Immature natural killer cell (primary cell): Measurements from ENCODE around the gene TCAP. TPM values are rescaled to one million over a fixed set of nuclear protein-coding genes. Genes with fewer than 3 reads are reported as not detected.

Experiments used
- DNase-seq, 3 donors: peaks; one replicate each; pipeline ENCODE4 v3.0.0; 2022; ENCODE audit warnings: mixed read lengths in 1 of 3
- H3K27ac Mint-ChIP-seq, 6 donors: one replicate each; pipeline ENCODE4 v1.8.0; 2020; ENCODE audit warnings: mixed read lengths in 6 of 6, mild to moderate bottlenecking in 5 of 6, inconsistent platforms in 4 of 6, moderate library complexity in 3 of 6
- H3K27me3 Mint-ChIP-seq, 3 donors: one replicate each; pipeline ENCODE4 v1.8.0; 2020 to 2021; ENCODE audit warnings: low read depth in 3 of 3, mild to moderate bottlenecking in 3 of 3, mixed read lengths in 3 of 3, moderate library complexity in 3 of 3, inconsistent platforms in 1 of 3
- H3K36me3 Mint-ChIP-seq, 3 donors: one replicate each; pipeline ENCODE4 v1.8.0; 2020; ENCODE audit warnings: mixed read lengths in 3 of 3, inconsistent platforms in 2 of 3, mild to moderate bottlenecking in 2 of 3
- H3K4me1 Mint-ChIP-seq, 2 donors: one replicate each; pipeline ENCODE4 v1.8.0; 2020; ENCODE audit warnings: inconsistent platforms in 2 of 2, mild to moderate bottlenecking in 2 of 2, mixed read lengths in 2 of 2, moderate library complexity in 1 of 2
- H3K4me3 Mint-ChIP-seq, 5 donors: one replicate each; pipeline ENCODE4 v1.8.0; 2020; ENCODE audit warnings: mild to moderate bottlenecking in 5 of 5, mixed read lengths in 5 of 5, inconsistent platforms in 3 of 5, moderate library complexity in 3 of 5
- H3K9me3 Mint-ChIP-seq, 6 donors: one replicate each; pipeline ENCODE4 v1.8.0; 2020; ENCODE audit warnings: mild to moderate bottlenecking in 6 of 6, mixed read lengths in 6 of 6, inconsistent platforms in 4 of 6, moderate library complexity in 3 of 6
- polyA plus RNA-seq, 3 donors: library from polyadenylated mRNA; unstranded; fragments of 300-500 nt; fragmentation: Illumina TruSeq; gene quantifications; one replicate each; pipeline ENCODE4 v1.2.3, GENCODE V29; 2021

Gene TCAP
- polyA plus RNA-seq, 3 donors from 2014 or later, result not detected

DNA sequence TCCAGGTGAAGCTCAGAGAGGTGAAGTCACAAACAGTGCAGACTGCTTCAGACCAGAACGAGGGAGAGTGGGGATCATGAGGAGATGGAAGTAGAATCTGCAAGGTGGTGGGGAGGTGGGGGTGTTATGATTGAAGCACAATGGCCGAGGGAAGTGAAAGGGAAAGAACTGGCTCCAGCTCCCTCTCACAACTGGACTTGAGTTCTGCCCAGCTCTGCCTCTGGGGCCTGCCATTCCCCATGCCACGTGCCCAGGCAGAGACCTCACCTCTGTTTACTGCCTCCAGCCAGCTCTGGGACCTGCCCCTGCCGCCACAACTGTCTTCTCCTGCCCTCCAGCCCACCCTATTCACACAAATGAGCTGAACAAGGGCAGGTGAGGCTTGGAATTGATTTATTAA, 5.6 kb downstream of the TCAP start:
- Mint-ChIP-seq H3K4me3 (no peak overlapping the region), H3K27me3 (peaks cover 0 to 10% (median 0%) of the 10 kb centered on the region in 3 donors), H3K27ac (no peak overlapping the region), H3K9me3 (no peaks in the 10 kb centered on the region), H3K4me1 (peaks cover 14 to 23% of the 10 kb centered on the region in 2 donors), H3K36me3 (no peaks in the 10 kb centered on the region)
- DNase-seq, result no peak

DNA sequence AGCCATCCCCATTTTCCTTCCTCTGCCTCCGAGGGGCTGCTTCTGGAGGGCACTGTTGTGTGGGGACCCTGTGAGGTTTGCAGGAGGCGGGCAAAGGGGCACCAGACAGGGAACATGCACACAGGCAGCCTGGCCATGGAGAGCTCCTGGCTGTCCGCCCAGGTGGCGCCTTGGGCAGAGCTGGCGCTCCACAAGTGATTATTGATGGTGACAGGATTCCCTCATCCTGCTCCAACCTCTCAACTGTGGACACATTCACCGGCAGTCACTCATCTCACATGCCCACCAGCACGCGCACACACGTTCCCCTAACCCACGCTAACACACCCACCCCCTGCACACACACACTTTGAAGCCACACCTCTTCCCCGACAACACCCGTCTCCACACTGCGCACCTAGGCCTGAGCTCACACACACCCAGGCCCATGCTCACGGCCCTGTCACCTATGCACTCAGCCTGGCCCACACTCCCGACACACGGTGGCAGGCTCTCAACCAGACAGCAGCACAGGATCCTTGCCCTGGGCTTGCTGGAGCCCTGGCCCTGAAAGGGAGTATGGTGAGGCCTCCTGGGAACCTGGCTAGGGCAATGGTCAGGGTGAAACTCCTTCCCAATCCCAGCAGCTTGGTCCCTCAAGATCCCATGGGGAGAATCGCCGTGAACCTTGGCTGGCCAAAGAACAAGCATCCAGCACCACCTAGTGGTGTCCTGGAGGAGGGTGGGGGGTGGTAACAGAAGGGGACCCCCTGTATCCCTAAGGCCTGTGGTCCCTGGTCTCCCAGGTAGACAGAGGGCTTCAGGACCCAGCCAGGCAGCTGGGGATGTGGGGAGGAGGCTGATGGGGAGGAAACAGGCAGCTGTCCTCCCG, 6.7 kb downstream of the TCAP start:
- Mint-ChIP-seq H3K27me3 (peaks cover 0 to 10% (median 0%) of the 10 kb centered on the region in 3 donors), H3K36me3 (no peaks in the 10 kb centered on the region), H3K27ac (peak overlapping the region in 3 of 6 donors; percentile 37 to 49 (median 39)), H3K4me3 (no peak overlapping the region), H3K4me1 (peaks cover 26 to 34% of the 10 kb centered on the region in 2 donors), H3K9me3 (no peaks in the 10 kb centered on the region)
- DNase-seq, result no peak

DNA sequence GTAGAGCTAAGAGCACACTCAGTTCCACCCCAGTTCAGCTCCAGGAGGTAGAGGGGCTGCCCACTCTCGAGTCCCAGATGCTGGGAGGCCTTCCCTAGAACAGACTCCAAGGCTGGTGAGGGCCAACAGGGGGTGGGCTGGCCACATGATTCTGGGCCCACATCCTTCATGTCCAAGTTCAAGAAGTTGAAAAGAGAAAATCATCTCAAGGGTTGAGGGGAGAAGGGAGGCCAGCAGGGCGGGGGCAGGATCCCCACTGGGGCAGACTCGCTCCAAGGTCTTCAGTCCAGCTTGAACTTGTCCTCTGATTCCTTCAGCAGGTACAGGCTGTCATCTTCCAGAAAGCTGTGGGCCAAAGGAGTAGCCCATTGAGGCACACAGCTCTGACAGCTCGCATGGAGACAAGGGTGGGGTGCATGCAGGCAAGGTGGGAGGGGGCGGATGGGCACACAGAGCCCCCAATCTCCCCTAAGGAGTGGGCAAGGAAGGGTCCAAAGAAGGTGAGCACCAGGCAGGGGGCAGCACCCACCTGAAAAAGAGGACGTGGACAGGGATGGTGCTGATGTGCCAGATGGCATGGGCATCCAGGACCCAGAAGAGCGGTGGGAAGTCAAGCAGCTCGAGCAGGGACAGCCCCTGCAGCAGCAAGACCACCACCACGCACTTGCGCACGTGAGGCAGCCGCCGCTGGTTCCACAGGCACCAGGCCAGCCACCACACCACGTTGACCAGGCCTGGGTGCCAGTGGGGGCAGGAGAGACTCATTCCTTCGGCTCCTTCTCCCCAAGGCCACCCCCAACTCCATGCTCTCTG, 7.6 kb downstream of the TCAP start:
- Mint-ChIP-seq H3K9me3 (no peaks in the 10 kb centered on the region), H3K4me1 (peaks cover 34 to 43% of the 10 kb centered on the region in 2 donors), H3K27me3 (peaks cover 0 to 10% (median 0%) of the 10 kb centered on the region in 3 donors), H3K27ac (peak overlapping the region in 3 of 6 donors; percentile 39 to 59 (median 49)), H3K4me3 (no peak overlapping the region), H3K36me3 (no peaks in the 10 kb centered on the region)
- no peak for DNase-seq

DNA sequence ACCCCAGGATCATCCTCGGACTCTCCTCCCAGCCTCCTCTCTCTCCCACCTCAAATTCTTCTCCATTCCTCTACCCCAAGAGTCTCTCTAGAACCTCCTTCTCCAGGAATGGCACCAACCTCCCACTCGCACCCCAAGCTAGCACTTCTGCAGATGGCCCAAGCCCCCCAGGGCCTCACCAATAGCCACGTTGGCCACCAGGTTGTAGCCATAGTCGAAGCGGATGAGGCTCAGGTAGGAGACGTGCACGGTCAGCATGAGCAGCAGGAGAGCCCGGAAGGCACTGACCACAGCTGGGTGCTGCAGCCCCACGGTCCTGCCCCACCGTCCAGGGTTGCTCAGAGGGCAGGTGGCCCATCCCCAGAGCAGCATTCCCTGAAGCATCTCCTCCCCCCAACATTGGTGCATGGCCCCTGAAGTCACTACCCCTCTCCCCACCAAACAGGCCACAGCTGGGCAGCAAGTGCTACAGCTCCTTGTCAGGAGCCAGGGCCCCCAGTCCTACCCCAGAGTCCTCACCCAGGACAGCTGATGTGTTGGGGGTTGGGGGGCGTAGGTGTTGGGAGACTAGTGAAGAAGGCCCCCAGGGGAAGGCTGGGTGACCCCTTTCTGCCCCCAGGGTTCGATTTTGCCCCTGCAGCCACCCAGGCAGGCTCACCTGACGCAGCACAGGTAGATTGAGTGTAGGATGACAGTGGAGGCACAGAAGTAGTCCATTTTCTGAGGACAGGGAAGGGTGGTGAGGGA, 8.4 kb downstream of the TCAP start:
- no peak for DNase-seq
- H3K27me3 Mint-ChIP-seq, result peaks cover 0 to 10% (median 0%) of the 10 kb centered on the region in 3 donors
- H3K36me3 Mint-ChIP-seq, result no peaks in the 10 kb centered on the region
- no peak overlapping the region for H3K4me3 Mint-ChIP-seq
- peaks cover 39 to 49% of the 10 kb centered on the region in 2 donors for H3K4me1 Mint-ChIP-seq
- peak overlapping the region in 3 of 6 donors; percentile 35 to 59 (median 35) for H3K27ac Mint-ChIP-seq
- no peaks in the 10 kb centered on the region for H3K9me3 Mint-ChIP-seq

DNA sequence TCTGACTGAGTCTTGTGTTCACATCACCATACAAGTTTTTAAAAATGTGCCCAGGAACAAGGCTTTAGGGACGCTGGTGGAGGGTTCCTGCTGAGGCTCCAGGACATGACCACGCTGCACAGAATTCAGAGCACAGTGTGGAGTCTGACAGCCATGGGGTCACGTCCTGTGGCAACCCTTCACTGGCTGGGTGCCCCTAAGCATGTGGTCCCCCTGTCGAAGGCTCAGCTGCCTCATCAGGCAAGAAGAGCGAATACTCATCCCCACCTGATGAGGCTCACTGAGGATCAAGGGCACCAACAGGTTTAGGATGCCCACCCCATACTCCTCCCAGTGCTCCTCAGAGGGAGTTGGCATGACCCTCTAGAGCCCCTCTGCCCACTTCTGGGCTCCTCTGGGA, 9.0 kb downstream of the TCAP start:
- Mint-ChIP-seq H3K36me3 (no peaks in the 10 kb centered on the region), H3K27me3 (peaks cover 0 to 6% (median 0%) of the 10 kb centered on the region in 3 donors), H3K27ac (peak overlapping the region in 1 of 6 donors; percentile 35), H3K4me1 (peaks cover 41 to 52% of the 10 kb centered on the region in 2 donors), H3K9me3 (no peaks in the 10 kb centered on the region), H3K4me3 (no peak overlapping the region)
- no peak for DNase-seq

DNA sequence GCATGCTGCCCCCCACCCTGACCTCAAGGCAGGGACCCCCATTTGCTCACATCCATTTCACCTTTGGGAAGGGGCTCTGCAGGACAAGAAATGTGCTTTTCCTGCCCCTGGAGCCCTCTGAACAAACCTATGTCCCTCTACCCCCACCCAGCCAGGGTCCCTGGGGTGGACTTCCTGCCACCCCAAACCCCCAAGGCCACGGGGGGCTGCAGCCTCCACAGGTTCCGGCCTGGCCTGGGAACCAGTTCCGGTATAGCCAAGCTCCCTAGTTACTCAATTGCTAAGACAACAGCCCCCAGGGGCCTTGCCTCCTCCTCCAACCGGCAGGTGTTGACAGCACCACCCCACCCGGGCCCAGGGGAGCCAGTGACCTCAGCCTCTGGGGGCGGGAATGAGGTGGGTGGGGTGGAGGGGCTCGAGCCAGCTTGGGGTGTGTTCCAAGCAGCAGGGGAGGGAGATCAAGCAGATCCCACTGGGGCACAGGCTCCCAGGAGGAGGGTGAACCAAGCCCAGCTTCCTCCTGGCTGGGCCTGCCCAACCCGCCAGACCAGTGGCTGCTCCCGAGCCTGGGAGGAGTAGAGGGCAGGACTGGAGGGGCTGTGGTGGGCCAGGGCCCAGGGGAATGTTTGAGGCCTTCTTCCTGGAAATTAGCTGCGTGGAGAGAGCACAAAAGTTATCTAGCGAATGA, 9.7 kb downstream of the TCAP start:
- peak overlapping the region in 3 of 5 donors; percentile 17 to 62 (median 43) for H3K4me3 Mint-ChIP-seq
- no peak for DNase-seq
- peaks cover under 1 to 4% (median under 1%) of the 10 kb centered on the region in 3 donors for H3K27me3 Mint-ChIP-seq
- H3K36me3 Mint-ChIP-seq, result no peaks in the 10 kb centered on the region
- H3K27ac Mint-ChIP-seq, result peak overlapping the region; percentile 91 to 98 (median 96)
- no peaks in the 10 kb centered on the region for H3K9me3 Mint-ChIP-seq
- H3K4me1 Mint-ChIP-seq, result peaks cover 48 to 57% of the 10 kb centered on the region in 2 donors

DNA sequence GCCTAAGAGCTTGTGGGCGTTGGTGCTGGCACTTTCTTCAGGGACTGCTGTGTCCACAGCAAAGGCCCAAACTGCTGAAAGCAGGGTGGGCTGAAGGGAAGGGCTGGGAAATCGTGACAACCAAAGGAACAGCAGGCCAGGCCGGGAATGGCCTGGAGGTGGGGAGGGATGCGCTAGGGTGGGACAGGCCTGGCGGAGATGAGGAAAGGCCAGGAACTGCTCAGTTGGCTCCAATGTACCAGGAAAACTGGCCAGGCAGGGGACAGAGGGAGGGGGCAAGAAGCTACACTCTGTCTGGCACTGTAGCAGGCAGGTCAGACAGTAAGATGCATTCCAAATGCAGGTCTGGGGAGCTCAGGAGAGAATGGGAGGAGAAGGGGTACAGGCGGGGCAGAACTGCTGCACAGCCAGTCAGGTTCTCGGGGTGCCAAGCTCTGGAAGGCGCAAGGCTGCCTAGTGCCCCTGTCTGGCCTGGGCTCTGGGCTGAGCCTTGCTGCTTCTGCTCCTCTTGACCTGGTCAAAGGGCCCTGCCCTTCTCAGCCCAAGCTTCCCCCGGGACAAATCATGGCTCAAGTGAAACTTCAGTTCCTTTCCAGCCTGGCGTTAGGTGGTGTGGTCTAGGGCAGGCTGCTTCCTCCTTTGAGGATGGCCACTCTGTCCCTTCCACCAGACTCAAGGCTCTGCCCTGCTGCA, 10.4 kb downstream of the TCAP start:
- peak overlapping the region; percentile 91 to 98 (median 96) for H3K27ac Mint-ChIP-seq
- no peak for DNase-seq
- H3K27me3 Mint-ChIP-seq, result peaks cover 2 to 6% (median 3%) of the 10 kb centered on the region in 3 donors
- no peaks in the 10 kb centered on the region for H3K9me3 Mint-ChIP-seq
- H3K36me3 Mint-ChIP-seq, result peaks cover 0 to 4% (median 0%) of the 10 kb centered on the region in 3 donors
- peak overlapping the region; percentile 62 to 81 (median 70) for H3K4me3 Mint-ChIP-seq
- peaks cover 55 to 62% of the 10 kb centered on the region in 2 donors for H3K4me1 Mint-ChIP-seq

DNA sequence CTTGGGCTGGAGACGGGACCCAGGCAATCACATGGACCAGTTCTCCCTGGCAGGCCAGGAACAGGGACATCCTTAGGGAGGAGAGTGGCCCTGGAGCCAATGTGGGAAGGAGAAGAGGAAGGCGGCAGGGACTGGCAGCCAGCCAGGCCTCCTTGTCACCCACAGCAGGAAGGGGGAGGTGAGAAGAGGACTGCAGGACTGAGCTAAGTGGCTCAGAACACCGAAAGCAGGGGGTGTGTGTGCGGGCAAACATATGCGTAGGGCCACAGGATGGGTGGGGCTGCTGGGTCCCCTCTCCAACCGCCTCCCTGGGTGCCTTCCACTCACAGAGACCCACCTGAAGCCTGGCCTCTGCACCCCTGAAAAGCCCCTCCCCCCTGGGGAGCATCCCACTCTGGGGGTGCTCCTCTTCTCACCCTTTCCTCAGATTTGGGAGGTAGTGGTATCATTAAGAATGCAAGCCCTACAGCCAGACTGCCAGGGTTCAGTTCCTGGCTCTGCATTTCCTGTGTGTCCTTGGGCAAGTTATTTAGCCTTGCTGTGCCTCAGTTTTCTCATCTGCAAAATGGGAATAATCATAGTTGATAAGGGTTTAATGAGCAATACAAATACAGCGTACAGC, 11.2 kb downstream of the TCAP start:
- Mint-ChIP-seq H3K4me1 (peaks cover 62 to 68% of the 10 kb centered on the region in 2 donors), H3K27ac (peak overlapping the region; percentile 91 to 98 (median 96)), H3K36me3 (peaks cover 0 to 6% (median 0%) of the 10 kb centered on the region in 3 donors), H3K27me3 (peaks cover 2 to 8% (median 3%) of the 10 kb centered on the region in 3 donors), H3K9me3 (no peaks in the 10 kb centered on the region), H3K4me3 (peak overlapping the region; percentile 62 to 81 (median 70))
- peak; percentile 80 to 83 (median 82) for DNase-seq

DNA sequence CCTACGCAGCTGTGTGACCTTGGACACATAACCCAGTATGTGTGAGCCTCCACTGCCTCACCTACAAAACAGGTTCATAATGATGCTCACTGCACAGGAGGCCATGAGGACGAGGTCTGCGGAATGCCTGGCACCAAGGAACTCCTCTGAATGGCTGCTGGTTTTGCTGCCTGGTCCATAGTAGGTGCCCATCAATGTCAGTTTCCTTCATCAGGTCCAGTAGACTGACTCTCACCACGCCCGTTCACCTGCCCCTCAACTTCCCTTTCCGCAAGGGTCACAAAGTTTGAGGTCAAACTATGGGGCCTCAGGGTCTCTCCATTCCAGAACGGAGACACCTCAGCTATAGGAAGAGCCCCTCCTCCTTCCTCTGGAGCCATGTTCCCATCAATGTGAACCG, 11.9 kb downstream of the TCAP start:
- Mint-ChIP-seq H3K4me1 (peaks cover 63 to 68% of the 10 kb centered on the region in 2 donors), H3K4me3 (peak overlapping the region; percentile 39 to 81 (median 69)), H3K27me3 (peaks cover 2 to 8% (median 3%) of the 10 kb centered on the region in 3 donors), H3K27ac (peak overlapping the region; percentile 91 to 98 (median 96)), H3K36me3 (peaks cover 0 to 6% (median 0%) of the 10 kb centered on the region in 3 donors), H3K9me3 (no peaks in the 10 kb centered on the region)
- DNase-seq, result no peak

DNA sequence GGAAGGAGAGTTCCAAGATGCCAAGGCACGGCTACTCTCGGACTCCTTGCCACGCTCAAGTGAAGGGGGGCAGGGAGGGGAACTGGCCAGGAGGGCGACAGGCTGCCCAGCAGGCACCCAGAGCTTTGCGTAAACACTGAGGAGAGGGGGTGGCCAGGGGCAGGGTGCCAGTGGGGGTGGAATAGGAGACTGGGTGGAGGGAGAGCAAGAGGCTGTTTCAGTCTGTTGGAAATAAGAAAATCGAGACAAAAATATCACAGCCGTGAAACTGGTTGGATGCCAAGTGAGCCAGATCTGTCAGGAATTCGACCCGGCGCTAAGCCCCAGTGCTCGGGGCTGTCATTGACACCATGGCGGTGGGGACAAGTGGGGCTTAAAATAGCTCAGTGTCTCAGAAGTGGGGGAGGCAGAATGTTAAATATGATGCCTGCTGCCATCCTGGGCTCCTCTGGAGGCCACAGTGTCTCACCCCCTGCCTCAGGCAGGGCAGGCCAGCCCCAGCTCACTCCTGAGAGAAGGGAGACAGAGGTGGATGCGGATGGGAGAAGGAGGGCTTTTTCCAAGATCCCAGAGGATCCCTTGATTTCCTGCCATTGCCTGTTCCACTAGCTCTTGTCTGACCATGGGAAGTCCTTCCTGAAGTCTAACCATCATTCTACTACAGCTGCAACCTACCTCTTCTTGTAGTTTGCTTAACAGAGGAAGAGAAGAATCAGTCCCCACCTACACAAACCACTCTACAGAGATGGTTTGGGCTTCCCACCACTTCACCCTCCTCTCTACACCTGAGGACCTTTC, 12.6 kb downstream of the TCAP start:
- no peak for DNase-seq
- Mint-ChIP-seq H3K4me1 (peaks cover 63 to 66% of the 10 kb centered on the region in 2 donors), H3K27ac (peak overlapping the region; percentile 91 to 98 (median 96)), H3K27me3 (peaks cover 2 to 8% (median 3%) of the 10 kb centered on the region in 3 donors), H3K4me3 (peak overlapping the region in 4 of 5 donors; percentile 29 to 81 (median 66)), H3K9me3 (no peaks in the 10 kb centered on the region), H3K36me3 (peaks cover 0 to 9% (median 0%) of the 10 kb centered on the region in 3 donors)

DNA sequence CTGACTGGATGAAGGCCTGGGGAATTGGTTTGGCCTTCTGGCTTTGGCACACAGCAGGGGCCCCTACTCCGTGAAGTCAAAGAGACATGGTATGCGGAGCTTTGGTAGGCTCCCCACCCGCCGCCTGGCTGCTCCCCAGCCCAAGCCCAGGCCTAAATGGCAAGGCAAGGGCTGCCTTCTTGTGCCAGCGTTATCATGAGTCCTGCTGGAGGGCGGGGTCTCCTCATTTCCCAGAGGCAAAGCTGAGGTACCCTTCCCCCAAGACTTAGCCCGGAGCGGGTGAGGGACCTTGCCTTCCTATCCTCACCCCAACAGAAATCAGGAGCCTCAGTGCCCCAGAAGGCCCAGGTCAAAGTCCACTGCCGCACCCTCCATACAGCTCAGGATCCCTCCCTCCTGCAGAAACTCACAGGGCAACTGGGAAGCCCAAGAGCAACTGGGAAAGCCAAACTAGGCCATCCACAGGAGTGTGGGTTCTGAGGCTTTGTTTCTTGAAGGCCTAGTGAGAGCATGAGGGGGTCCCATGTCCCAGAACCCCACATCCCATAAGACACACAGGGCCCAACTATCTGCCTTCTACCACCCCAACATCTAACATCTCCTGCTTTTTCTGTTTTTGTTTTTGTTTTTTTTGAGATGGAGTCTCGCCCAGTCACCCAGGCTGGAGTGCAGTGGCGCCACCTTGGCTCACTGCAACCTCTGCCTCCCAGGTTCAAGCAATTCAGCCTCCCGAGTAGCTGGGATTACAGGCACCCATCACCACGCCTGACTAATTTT, 13.4 kb downstream of the TCAP start:
- Mint-ChIP-seq H3K4me1 (peaks cover 63 to 67% of the 10 kb centered on the region in 2 donors), H3K36me3 (peaks cover 5 to 15% (median 6%) of the 10 kb centered on the region in 3 donors), H3K27me3 (peaks cover 2 to 10% (median 3%) of the 10 kb centered on the region in 3 donors), H3K4me3 (peak overlapping the region in 4 of 5 donors; percentile 66 to 79 (median 74)), H3K9me3 (no peaks in the 10 kb centered on the region), H3K27ac (peak overlapping the region; percentile 91 to 98 (median 96))
- no peak for DNase-seq
